Measurements from ENCODE around the gene FAM221B.

FAM221B gene

GRCh38 chr9:35792024-35792813, 36.3 kb downstream of the FAM221B start:
- no peak overlapping the region for H3K4me3 ChIP-seq (ENCODE audit: low read depth, low read length)

DNA sequence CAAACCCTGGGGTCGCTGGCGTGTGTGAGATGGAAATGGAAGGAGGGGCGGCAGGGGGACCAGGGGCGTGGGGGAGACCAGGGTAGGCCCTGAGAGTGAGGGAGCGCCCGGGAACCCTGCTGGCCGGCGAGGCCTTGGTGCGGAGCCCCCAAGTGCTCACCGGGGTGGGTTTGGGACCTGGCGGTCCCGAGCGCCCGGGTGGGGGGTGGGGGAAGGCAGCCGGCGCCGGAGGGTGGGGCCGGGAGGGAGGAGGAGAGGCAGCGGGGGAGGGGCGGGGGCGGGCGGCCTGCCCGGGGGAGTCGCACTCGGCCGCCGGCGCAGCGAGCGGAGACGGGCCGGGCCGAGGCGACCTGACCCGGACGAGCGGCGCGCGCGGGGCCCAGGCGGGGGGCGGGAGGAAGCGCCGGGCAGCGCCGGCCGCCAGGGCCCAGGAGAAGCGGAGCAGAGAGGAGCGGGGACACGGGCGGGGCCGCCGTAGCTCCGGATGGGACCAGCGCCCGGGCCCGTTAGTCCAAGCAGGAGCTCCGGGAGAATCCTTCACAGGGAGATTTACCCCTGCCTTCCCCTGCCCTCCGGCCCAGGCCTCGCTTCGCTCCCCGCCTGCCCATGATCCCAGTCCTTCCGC, 37.1 kb downstream of the FAM221B start, which contains the start of gene NPR2:
Gene NPR2 (plus strand): TSS at position 295 of the 625 bp plus-strand sequence. CDS start 818 bp downstream, outside the sequence.
- peak within 1 kb of the TSS; percentile 50 for H3K4me3 ChIP-seq (ENCODE audit: low read depth, low read length)

DNA sequence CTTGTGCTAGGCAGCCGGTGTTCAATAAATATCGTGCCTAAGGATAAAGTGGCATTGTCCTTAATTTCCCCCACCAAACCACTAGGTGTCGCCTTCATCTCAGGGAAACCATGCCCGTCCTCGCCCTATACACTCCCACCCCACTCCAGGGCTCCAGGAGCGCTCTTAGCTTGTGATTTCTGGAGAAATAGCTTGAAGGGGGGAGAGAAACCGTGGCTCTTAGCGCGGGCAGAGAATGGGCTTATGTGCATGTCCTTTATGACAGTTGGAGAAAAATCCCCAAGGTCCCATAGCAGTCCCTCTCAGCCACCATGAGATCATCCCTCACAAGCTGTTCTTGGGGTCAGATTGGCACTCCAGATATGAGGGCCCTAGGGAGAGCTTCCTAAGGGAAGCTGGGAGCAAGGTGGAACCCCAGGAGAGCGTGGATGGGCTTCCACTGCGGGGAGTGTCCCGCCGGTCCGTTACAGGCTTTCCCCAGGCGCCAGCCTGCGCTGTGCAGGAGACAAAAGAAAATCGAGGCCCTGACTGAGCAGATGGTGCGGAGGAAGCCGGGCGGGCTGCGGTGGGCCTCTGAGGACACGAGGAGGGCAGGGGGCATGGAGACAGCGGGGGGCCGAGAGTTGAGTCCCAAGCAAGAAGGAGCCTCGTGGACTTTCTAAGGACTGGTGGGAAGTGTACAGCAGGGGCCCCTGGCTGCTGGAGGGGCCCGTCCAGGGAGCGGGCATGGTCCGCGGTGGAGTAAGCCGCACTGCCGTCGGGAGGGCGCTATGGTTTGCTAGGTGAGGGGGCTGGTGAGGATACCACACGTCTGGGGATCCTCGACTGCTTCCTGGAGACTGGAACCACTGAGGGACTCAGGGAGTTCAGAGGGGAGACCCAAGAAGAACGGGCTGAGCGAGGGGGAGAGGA, 37.9 kb downstream of the FAM221B start:
- H3K4me3 ChIP-seq (ENCODE audit: low read depth, low read length): peak overlapping the region; percentile 24

DNA sequence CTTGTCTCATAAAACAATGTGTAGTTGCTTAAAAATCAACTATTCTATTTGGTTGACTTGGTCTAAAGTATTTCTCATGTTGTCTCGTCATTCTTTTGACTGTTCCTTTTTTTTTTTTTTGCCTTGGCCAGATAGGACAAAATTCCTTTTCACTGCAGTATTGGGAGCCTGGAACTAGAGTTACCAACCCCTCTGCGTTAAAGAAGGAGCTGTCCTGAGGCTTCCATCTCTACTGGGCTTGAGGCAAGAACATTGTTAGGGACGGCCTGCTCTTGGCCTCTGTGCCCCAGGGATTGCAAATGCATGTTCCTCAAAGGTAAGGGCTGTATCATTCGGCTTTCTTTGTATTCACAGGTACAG, 38.5 kb downstream of the FAM221B start:
- no peak overlapping the region for H3K4me3 ChIP-seq (ENCODE audit: low read depth, low read length)

- H3K4me3 ChIP-seq (ENCODE audit: low read depth, low read length): no peak overlapping the region
Observed at GRCh38 chr9:35789541-35789940, 39.0 kb downstream of the FAM221B start.

DNA sequence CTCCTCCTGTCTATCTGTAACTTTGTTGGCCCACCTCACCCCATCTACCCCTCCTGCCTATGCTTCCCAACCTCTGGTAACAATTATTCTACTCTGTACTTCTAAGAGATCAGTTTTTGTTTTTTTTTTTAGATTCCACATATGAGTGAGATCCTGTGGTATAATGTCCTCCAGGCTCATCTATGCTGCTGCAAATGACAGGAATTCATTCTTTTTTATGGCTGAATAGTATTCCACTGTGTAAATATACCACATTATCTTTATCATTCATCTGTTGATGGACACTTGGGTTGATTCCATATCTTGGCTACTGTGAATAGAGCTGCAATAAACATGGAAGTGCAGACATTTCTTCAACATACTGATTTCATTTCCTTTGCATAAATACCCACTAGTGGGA, 45.1 kb downstream of the FAM221B start:
- H3K4me3 ChIP-seq (ENCODE audit: low read depth, low read length): no peak overlapping the region

DNA sequence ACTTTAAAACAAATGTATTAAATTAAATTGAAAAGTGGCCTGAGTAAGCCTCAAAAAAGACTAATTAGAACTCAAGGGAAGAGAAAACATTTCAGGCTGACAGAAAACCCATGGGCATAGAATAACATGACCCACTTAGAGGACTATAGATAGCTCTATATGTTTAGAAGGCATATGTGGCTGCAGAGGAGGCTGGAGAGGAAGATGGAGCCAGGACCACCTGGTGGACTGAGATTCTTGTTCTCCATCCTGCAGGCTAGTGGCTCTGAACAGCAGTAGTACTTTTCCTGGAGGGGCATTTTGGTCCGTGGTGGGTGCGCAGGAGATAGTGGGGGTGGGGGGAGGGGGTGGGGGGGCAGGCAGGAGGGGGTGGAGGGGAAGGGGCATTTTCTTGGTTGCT, 47.5 kb downstream of the FAM221B start:
- H3K4me3 ChIP-seq (ENCODE audit: low read depth, low read length): no peak overlapping the region

GRCh38 chr9:35778496-35778895, 50.0 kb downstream of the FAM221B start:
- H3K4me3 ChIP-seq (ENCODE audit: low read depth, low read length): no peak overlapping the region

DNA sequence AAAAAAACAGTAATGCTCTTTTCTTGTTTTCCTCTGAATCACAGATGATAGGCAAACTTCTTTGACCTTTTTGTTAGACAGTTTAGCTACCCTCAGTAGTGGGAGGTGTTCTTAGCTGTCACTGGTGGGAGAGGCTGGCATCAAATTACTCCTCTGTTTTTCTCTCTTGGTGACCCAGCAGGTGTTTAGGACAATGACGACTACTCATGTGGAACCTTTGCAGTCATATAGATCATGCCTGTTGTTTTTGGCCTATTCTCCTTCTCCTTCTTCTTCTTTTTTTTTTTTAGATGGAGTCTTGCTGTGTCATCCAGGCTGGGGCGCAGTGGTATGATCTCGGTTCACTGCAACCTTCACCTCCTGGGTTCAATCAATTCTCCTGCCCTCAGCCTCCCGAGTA, 52.5 kb downstream of the FAM221B start:
- H3K4me3 ChIP-seq (ENCODE audit: low read depth, low read length): no peak overlapping the region

DNA sequence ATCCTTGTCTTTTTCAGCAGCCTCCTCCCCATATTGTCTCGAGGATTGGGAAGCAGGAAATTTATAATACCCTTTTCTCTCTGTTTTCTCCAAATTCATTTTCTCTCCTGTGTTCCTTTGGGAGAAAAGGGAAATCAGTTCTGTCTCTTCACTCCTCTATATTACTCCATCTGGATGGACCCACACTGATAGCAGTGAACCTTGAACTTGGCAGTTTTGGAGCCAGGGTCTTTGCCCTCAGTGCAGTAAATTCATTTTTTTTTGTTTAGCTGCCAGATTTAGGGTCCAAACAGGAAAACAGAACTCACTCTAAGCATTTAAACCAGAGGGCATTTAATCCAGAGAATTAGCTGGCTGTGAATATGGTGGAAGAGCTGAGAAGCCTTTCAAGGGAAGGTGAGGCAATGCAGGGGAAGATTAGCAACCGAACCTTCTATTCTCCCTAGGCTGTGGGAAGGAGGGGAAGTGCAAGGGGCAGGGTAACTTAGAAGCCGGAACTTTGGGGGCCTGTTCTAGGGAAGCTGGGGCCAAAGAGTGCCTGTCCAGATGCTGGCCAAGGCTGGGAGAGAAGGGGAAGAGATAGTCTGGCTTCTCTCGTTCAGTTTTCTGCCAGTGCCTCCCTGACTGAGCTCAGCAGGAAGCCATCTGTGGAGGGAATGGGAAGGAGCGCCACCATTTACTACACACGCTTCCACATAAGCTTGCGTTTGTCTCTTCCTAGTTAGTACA, 53.5 kb downstream of the FAM221B start:
- no peak overlapping the region for H3K4me3 ChIP-seq (ENCODE audit: low read depth, low read length)

DNA sequence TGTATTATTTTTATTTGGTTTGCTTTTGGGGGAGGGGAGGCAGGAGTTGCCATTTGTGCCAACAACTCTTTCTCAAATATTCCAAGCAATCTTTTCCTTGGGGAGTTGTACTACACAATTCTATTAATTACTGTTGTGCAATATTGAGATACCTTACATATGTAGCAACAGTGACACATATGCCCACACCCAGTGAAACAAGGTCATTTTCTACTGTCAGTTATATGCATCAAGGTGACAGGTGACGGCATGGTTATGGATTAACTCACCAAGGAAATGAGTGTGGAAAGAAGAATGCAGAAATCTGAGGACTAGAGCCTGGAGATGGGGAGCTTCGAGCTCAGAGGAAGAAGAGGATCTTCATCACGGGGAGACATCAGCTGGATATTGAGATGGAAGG, 56.6 kb downstream of the FAM221B start:
- H3K4me3 ChIP-seq (ENCODE audit: low read depth, low read length): no peak overlapping the region

- H3K4me3 ChIP-seq (ENCODE audit: low read depth, low read length): no peak overlapping the region
Observed at GRCh38 chr9:35771534-35771933, 57.0 kb downstream of the FAM221B start.

- H3K4me3 ChIP-seq (ENCODE audit: low read depth, low read length): no peak overlapping the region
Observed at GRCh38 chr9:35771075-35771433, 57.5 kb downstream of the FAM221B start.

DNA sequence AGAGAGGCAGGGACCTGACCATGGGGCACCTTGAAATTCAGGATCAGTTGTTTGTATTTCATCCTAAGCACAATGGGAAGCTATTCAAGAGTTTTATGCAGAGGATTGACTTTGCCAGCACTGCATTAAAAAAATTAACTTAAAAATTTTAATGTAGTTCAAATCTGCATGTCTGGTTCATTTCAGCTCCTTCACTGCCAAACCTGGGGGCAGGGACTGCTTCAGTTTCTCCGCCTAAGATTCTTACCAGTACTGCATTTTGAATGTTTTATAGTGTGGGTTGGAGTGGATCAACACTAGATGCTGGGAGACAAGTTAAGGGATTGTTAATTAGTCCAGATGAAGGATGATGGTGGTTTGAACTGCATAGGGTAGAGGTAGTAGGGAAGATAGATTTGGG, 58.8 kb downstream of the FAM221B start:
- H3K4me3 ChIP-seq (ENCODE audit: low read depth, low read length): no peak overlapping the region

- no peak overlapping the region for H3K4me3 ChIP-seq (ENCODE audit: low read depth, low read length)
Observed at GRCh38 chr9:35767458-35767857, 61.1 kb downstream of the FAM221B start.

- H3K4me3 ChIP-seq (ENCODE audit: low read depth, low read length): no peak overlapping the region
Observed at GRCh38 chr9:35766997-35767396, 61.5 kb downstream of the FAM221B start.
